Naive thymus-derived CD4-positive, alpha-beta T cell (primary cell): ENCODE measurements around the gene KRTAP12-3. TPM values are rescaled to one million over a fixed set of nuclear protein-coding genes. Genes with fewer than 3 reads are reported as not detected.

Source experiments
- ATAC-seq: fragments of 150-1000 bp; cut with Tn5 transposase; 2 replicates; pipeline ENCODE4 v1.10.0; 2021; ENCODE audit warnings: mild to moderate bottlenecking, moderate library complexity
- CTCF ChIA-PET: fragments of 350-600 bp; sonication (Branson Sonifier 250); formaldehyde crosslinking; loops from one replicate; lab custom pipeline; 2021; ENCODE audit warnings: antibody characterized with exemption; lab: Charles Lee
- POLR2A ChIA-PET: fragments of 350-600 bp; sonication (Branson Sonifier 250); formaldehyde crosslinking; loops from one replicate; lab custom pipeline; 2021; ENCODE audit warnings: antibody characterized with exemption, inconsistent platforms; lab: Charles Lee
- DNase-seq, 9 donors: peaks; one replicate each; pipeline versions ENCODE4 v3.0.0 to v3.0.0-alpha.2; 2020 to 2022; ENCODE audit warnings: mixed read lengths in 1 of 9
- H3K27ac ChIP-seq: one replicate; pipeline ENCODE4 v1.7.0; 2013; ENCODE audit warnings: mild to moderate bottlenecking, low read depth, low read length, moderate library complexity
- H3K27me3 ChIP-seq, 2 donors: one replicate each; pipeline ENCODE4 v1.7.0; 2013; ENCODE audit warnings: low read length in 2 of 2, mild to moderate bottlenecking in 2 of 2, moderate library complexity in 2 of 2; ENCODE audit not compliant: control insufficient read depth in 2 of 2, insufficient read depth in 2 of 2
- H3K36me3 ChIP-seq, 3 experiments: 1 replicate in 2 of 3; 2 replicates in 1 of 3; pipeline ENCODE4 v1.7.0; 2013; ENCODE audit warnings: low read length in 3 of 3, mild to moderate bottlenecking in 3 of 3, moderate library complexity in 1 of 3; ENCODE audit not compliant: insufficient read depth in 3 of 3, control insufficient read depth in 2 of 3
- H3K4me1 ChIP-seq, 2 donors: one replicate each; pipeline ENCODE4 v1.7.0; 2013; ENCODE audit warnings: low read length in 2 of 2, mild to moderate bottlenecking in 2 of 2, moderate library complexity in 1 of 2; ENCODE audit not compliant: control insufficient read depth in 2 of 2, insufficient read depth in 2 of 2
- H3K4me3 ChIP-seq: 2 replicates; pipeline ENCODE4 v1.7.0; 2013; ENCODE audit warnings: mild to moderate bottlenecking, low read length
- H3K9me3 ChIP-seq, 3 experiments: 1 replicate in 2 of 3; 2 replicates in 1 of 3; pipeline ENCODE4 v1.7.0; 2013; ENCODE audit warnings: low read length in 3 of 3; ENCODE audit not compliant: control insufficient read depth in 2 of 3
- H3K27ac Mint-ChIP-seq, 9 donors: one replicate each; pipeline ENCODE4 v1.8.0; 2020 to 2022; ENCODE audit warnings: mixed read lengths in 9 of 9, mild to moderate bottlenecking in 8 of 9, moderate library complexity in 5 of 9, inconsistent platforms in 2 of 9
- H3K27me3 Mint-ChIP-seq, 5 donors: one replicate each; pipeline ENCODE4 v1.8.0; 2021 to 2022; ENCODE audit warnings: mixed read lengths in 5 of 5, mild to moderate bottlenecking in 1 of 5
- H3K36me3 Mint-ChIP-seq, 5 donors: one replicate each; pipeline ENCODE4 v1.8.0; 2020 to 2022; ENCODE audit warnings: mixed read lengths in 5 of 5, mild to moderate bottlenecking in 3 of 5, inconsistent platforms in 1 of 5
- H3K4me1 Mint-ChIP-seq, 7 donors: one replicate each; pipeline ENCODE4 v1.8.0; 2020 to 2022; ENCODE audit warnings: mixed read lengths in 7 of 7, mild to moderate bottlenecking in 3 of 7, inconsistent platforms in 1 of 7
- H3K4me3 Mint-ChIP-seq, 10 donors: one replicate each; pipeline ENCODE4 v1.8.0; 2020 to 2022; ENCODE audit warnings: mild to moderate bottlenecking in 10 of 10, mixed read lengths in 10 of 10, moderate library complexity in 6 of 10, inconsistent platforms in 2 of 10
- H3K9me3 Mint-ChIP-seq, 11 donors: one replicate each; pipeline ENCODE4 v1.8.0; 2020 to 2022; ENCODE audit warnings: mixed read lengths in 11 of 11, mild to moderate bottlenecking in 4 of 11, inconsistent platforms in 1 of 11, moderate library complexity in 1 of 11
- intact Hi-C, 2 donors: fragments of 100-400 bp; cut with micrococcal nuclease; formaldehyde crosslinking; loops; one replicate each; pipeline ENCODE4 v1.15.1; 2023
- polyA plus RNA-seq, 2 donors: library from polyadenylated mRNA; unstranded; fragments of 300-500 nt; fragmentation: Illumina TruSeq; gene quantifications; one replicate each; pipeline ENCODE4 v1.2.3, GENCODE V29; 2021
- total RNA-seq, 6 experiments: library from RNA in 5 of 6; stranded (reverse) in 5 of 6; gene quantifications; 1 replicate in 5 of 6; 2 replicates in 1 of 6; pipeline ENCODE4 v1.2.3 and lab custom pipeline; 2021 to 2026

The KRTAP12-3 gene
- total and polyA plus RNA-seq, 7 experiments from 2014 or later: 1.1 TPM; not detected in 6

DNA sequence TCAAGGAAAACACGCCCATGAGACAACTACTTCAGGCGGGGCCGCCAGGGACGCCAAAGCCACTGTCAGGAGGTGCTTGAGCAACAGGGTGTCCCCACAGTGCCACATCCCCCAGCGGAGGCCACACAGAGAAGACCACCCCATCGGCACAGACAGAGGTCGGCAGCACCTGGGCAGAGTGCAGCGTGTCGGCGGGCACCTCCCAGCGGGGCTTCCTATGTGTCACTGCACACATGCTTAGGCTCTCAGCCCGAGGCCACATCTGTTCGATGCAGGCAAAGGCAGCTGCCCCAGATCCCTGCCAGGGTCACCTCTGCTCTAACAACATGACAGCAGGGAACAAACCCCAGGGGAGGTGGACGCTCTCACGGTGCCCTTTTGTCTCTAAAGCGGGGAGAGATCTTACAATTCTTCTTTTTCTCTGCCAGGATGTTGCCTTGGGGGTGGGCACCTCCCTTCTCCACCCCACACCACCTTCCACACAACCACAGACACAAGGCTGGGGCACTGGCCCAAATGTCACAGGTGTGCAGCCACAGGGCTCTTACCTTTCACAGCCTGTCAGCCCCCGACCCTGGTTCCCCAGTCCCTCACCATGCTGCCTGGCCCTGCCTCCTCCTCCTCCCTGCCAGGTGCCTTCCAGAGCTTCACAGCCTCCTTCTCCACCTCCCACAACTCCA is 41.7 kb upstream of the KRTAP12-3 start:
- Histone ChIP-seq H3K4me1 (peaks cover 37 to 45% of the 10 kb centered on the region in 2 donors), H3K9me3 (peaks cover 0 to 6% (median 5%) of the 10 kb centered on the region in 3 experiments), H3K27ac (no peak overlapping the region), H3K27me3 (no peaks in the 10 kb centered on the region), H3K36me3 (no peaks in the 10 kb centered on the region), H3K4me3 (no peak overlapping the region)
- Mint-ChIP-seq H3K36me3 (peaks cover 12 to 33% (median 21%) of the 10 kb centered on the region in 5 donors), H3K4me1 (peaks cover 20 to 71% (median 60%) of the 10 kb centered on the region in 7 donors), H3K27ac (peak overlapping the region in 8 of 9 donors; percentile 52 to 96 (median 72)), H3K4me3 (peak overlapping the region in 8 of 10 donors; percentile 19 to 69 (median 29)), H3K9me3 (peaks cover 9 to 31% (median 25%) of the 10 kb centered on the region in 11 donors), H3K27me3 (no peaks in the 10 kb centered on the region)
- DNase-seq (no peak), ATAC-seq (no peak)
- intact Hi-C loops: loop anchor here in 1 of 2 donors (5.0 kb wide), 2 partner anchors 34 to 96 kb away; partner anchors contain the start of genes KRTAP10-5 and TSPEAR
- ChIA-PET POLR2A (interaction anchor here (1.2 kb wide), 1 partner anchor 11 kb away, joined by 4 read pairs; no protein-coding TSS in a partner anchor), CTCF (interaction anchor here (0.5 to 0.8 kb wide), 3 partner anchors 10 to 126 kb away, joined by 3 read pairs; no protein-coding TSS in a partner anchor)

DNA sequence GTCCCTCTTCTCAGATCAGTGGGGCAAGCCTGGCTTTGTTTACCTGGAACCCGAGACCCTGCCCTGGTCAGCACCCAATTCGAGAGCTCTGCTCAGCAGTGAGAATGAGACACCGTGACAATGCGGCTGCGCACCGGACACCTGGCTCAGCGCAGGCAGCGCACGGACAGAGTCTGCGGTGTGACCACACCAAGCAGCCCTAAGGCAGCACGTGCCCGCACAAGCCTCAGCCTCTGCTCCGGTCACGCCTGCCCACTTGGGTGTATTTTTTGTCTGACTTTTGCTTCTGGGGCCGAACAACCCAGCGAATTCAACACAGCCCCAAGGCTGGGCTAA is 41.2 kb upstream of the KRTAP12-3 start:
- Histone ChIP-seq H3K36me3 (no peaks in the 10 kb centered on the region), H3K4me3 (no peak overlapping the region), H3K9me3 (peaks cover 0 to 5% (median 3%) of the 10 kb centered on the region in 3 experiments), H3K27me3 (no peaks in the 10 kb centered on the region), H3K4me1 (peaks cover 37 to 45% of the 10 kb centered on the region in 2 donors), H3K27ac (no peak overlapping the region)
- H3K27me3 Mint-ChIP-seq: no peaks in the 10 kb centered on the region
- CTCF ChIA-PET: interaction anchor here (0.5 to 0.6 kb wide), 2 partner anchors 106 to 126 kb away, joined by 3 read pairs; no protein-coding TSS in a partner anchor
- peaks cover 20 to 71% (median 60%) of the 10 kb centered on the region in 7 donors for H3K4me1 Mint-ChIP-seq
- no peak for ATAC-seq
- H3K36me3 Mint-ChIP-seq: peaks cover 12 to 30% (median 21%) of the 10 kb centered on the region in 5 donors
- peaks cover 9 to 31% (median 21%) of the 10 kb centered on the region in 11 donors for H3K9me3 Mint-ChIP-seq
- intact Hi-C loops: loop anchor here in 1 of 2 donors (5.0 kb wide), 2 partner anchors 34 to 96 kb away; partner anchors contain the start of genes KRTAP10-5 and TSPEAR
- POLR2A ChIA-PET: interaction anchor here (1.2 to 2.1 kb wide), 2 partner anchors 11 to 14 kb away, joined by 4 read pairs; no protein-coding TSS in a partner anchor
- H3K4me3 Mint-ChIP-seq: peak overlapping the region in 7 of 10 donors; percentile 19 to 69 (median 29)
- no peak for DNase-seq
- H3K27ac Mint-ChIP-seq: peak overlapping the region in 7 of 9 donors; percentile 52 to 96 (median 73)

DNA sequence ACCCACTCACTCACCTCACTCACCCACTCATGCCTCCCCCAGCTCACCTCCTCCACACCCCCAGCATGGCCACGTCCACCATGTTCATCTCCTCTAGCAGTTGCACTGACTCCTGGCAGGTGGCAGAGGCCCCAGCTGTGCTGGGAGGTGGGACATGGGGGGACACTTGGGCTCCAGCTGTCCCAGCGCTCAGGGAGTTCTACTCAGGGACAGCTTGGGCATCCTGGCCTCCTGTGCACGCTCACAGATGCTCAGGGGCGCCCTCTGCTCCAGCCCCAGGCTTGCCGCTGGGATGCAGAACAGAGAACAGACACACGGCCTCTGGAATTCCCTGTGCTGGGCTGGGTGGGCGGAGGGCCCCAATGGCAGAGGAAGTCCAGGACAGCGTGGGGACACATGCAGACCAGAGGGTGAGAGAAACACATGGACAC is 40.6 kb upstream of the KRTAP12-3 start:
- peak overlapping the region in 7 of 9 donors; percentile 5 to 96 (median 93) for H3K27ac Mint-ChIP-seq
- no peak overlapping the region for H3K27ac ChIP-seq
- POLR2A ChIA-PET: interaction anchor here (1.2 to 2.1 kb wide), 3 partner anchors 10 to 13 kb away, joined by 4 to 5 read pairs (median 4); partner anchors contain the start of gene KRTAP10-9

DNA sequence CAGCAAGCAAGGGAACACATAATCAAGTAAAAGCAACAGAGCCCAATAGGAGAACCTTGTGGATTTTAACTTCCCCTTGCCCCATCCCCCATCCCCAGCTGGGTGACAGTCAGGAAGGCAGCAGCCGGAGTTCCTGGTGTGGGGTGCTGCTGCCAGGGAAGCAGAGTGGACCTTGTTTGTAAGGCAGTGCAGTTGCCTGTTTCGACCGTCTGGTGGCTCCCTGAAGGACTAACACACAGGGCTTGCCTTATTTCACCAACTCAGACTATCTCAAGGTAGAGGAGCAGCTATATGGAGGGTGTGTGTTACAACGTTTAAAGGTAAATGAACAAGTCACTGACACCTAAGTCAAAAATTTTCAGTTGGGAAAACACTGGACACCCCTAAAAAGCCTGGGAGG is 39.2 kb upstream of the KRTAP12-3 start:
- Mint-ChIP-seq H3K4me1 (peaks cover 20 to 66% (median 60%) of the 10 kb centered on the region in 7 donors), H3K36me3 (peaks cover 14 to 42% (median 34%) of the 10 kb centered on the region in 5 donors), H3K9me3 (peaks cover 21 to 51% (median 35%) of the 10 kb centered on the region in 11 donors), H3K27ac (peak overlapping the region; percentile 83 to 96 (median 93)), H3K4me3 (peak overlapping the region; percentile 47 to 86 (median 70)), H3K27me3 (no peaks in the 10 kb centered on the region)
- DNase-seq (no peak), ATAC-seq (peak; percentile 36)
- H3K27ac ChIP-seq: peak overlapping the region; percentile 59
- CTCF ChIA-PET: interaction anchor here (0.6 to 2.5 kb wide), 5 partner anchors 39 to 182 kb away, joined by 3 to 9 read pairs (median 5); partner anchors contain the start of gene KRTAP12-3
- H3K4me3 ChIP-seq: peak overlapping the region; percentile 53
- intact Hi-C loops: loop anchor here in 1 of 2 donors (1.0 to 5.0 kb wide), 3 partner anchors 36 to 124 kb away; partner anchors contain the start of genes KRTAP10-5 and TSPEAR
- H3K9me3 ChIP-seq: peaks cover 0 to 7% (median 6%) of the 10 kb centered on the region in 3 experiments
- no peaks in the 10 kb centered on the region for H3K36me3 ChIP-seq
- H3K4me1 ChIP-seq: peaks cover 37 to 45% of the 10 kb centered on the region in 2 donors
- POLR2A ChIA-PET: interaction anchor here (0.8 to 2.8 kb wide), 12 partner anchors 8 to 313 kb away, joined by 3 to 23 read pairs (median 4); partner anchors contain the start of genes KRTAP10-12, KRTAP10-9 and KRTAP12-3
- H3K27me3 ChIP-seq: no peaks in the 10 kb centered on the region

More for the DNA sequence above, 40.6 kb upstream of the KRTAP12-3 start:
- peaks cover 20 to 71% (median 60%) of the 10 kb centered on the region in 7 donors for H3K4me1 Mint-ChIP-seq
- peaks cover 11 to 36% (median 21%) of the 10 kb centered on the region in 11 donors for H3K9me3 Mint-ChIP-seq
- intact Hi-C loops: loop anchor here in 1 of 2 donors (5.0 kb wide), 2 partner anchors 35 to 95 kb away; partner anchors contain the start of genes KRTAP10-5 and TSPEAR
- ATAC-seq (no peak), DNase-seq (no peak)
- peaks cover 0 to 5% (median 0%) of the 10 kb centered on the region in 3 experiments for H3K9me3 ChIP-seq
- H3K4me3 ChIP-seq: no peak overlapping the region
- CTCF ChIA-PET: interaction anchor here (1.0 to 2.5 kb wide), 2 partner anchors 41 to 99 kb away, joined by 4 to 9 read pairs; partner anchors contain the start of gene KRTAP12-3
- H3K4me3 Mint-ChIP-seq: peak overlapping the region in 4 of 10 donors; percentile 14 to 86 (median 49)
- H3K27me3 Mint-ChIP-seq: no peaks in the 10 kb centered on the region
- H3K36me3 ChIP-seq: no peaks in the 10 kb centered on the region
- peaks cover 37 to 45% of the 10 kb centered on the region in 2 donors for H3K4me1 ChIP-seq
- H3K36me3 Mint-ChIP-seq: peaks cover 12 to 33% (median 21%) of the 10 kb centered on the region in 5 donors
- H3K27me3 ChIP-seq: no peaks in the 10 kb centered on the region

DNA sequence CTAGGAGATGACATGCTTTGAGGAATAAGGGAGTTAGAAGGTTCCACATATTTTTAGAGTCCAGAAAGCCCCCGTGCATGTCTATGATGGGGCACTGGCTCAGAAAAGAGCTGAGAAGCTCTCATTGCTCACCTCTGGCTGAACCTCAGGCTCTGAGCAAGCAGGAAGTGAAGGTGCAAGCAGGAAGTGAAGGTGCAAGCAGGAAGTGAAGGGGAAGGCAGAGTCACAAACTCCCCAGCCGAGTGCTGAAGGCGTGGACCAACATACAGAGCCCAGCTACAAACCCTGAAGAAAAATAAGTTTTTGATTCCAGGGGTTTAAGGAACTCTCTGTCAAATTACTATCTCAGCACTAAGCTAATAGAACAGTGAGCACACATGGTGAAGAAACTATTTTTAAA is 38.8 kb upstream of the KRTAP12-3 start:
- peak overlapping the region; percentile 53 for H3K4me3 ChIP-seq
- H3K27me3 Mint-ChIP-seq: peaks cover 0 to 3% (median 0%) of the 10 kb centered on the region in 5 donors
- H3K4me1 Mint-ChIP-seq: peaks cover 20 to 65% (median 60%) of the 10 kb centered on the region in 7 donors
- DNase-seq (peak in 7 of 9 donors; percentile 58 to 83 (median 78)), ATAC-seq (peak; percentile 95)
- H3K36me3 ChIP-seq: no peaks in the 10 kb centered on the region
- peak overlapping the region; percentile 59 for H3K27ac ChIP-seq
- peaks cover 37 to 45% of the 10 kb centered on the region in 2 donors for H3K4me1 ChIP-seq
- H3K36me3 Mint-ChIP-seq: peaks cover 17 to 45% (median 38%) of the 10 kb centered on the region in 5 donors
- ChIA-PET CTCF (interaction anchor here (0.6 to 2.5 kb wide), 5 partner anchors 39 to 181 kb away, joined by 3 to 9 read pairs (median 5); partner anchors contain the start of gene KRTAP12-3), POLR2A (interaction anchor here (0.8 to 2.8 kb wide), 11 partner anchors 12 to 312 kb away, joined by 3 to 23 read pairs (median 4); partner anchors contain the start of genes KRTAP10-12, KRTAP12-3 and KRTAP12-4)
- H3K4me3 Mint-ChIP-seq: peak overlapping the region; percentile 47 to 86 (median 70)
- peaks cover 0 to 11% (median 10%) of the 10 kb centered on the region in 3 experiments for H3K9me3 ChIP-seq
- no peaks in the 10 kb centered on the region for H3K27me3 ChIP-seq
- intact Hi-C loops: loop anchor here (1.0 to 5.0 kb wide), 5 partner anchors 37 to 123 kb away; partner anchors contain the start of genes KRTAP12-3 (in 2 of the 2), KRTAP10-5 (in 1 of the 2) and TSPEAR (in 1 of the 2)
- peak overlapping the region; percentile 83 to 96 (median 93) for H3K27ac Mint-ChIP-seq
- peaks cover 22 to 55% (median 39%) of the 10 kb centered on the region in 11 donors for H3K9me3 Mint-ChIP-seq
